HCT116 (cell line): ENCODE results near the gene FIBCD1. TPM values are rescaled to one million over a fixed set of nuclear protein-coding genes. Genes with fewer than 3 reads are reported as not detected.

ENCODE experiments used
- ATAC-seq: fragments of 200-7000 bp; cut with Tn5 transposase; 2 replicates; pipeline ENCODE4 v1.9.1; 2020; ENCODE audit warnings: mild to moderate bottlenecking, moderate library complexity
- BruUV-seq: library from RNA; stranded (reverse); fragments of 400-500 nt; replicated peaks from 2 replicates; lab custom pipeline; 2021; lab: Mats Ljungman, UMichigan
- CTCF ChIA-PET: fragments of 300-600 bp; sonication (Branson Sonifier 250); formaldehyde crosslinking; loops from one replicate; lab custom pipeline; 2021; ENCODE audit warnings: antibody characterized with exemption; lab: Charles Lee
- POLR2A ChIA-PET: fragments of 300-600, 350-600 bp; sonication (Branson Sonifier 250); formaldehyde crosslinking; loops from one replicate; lab custom pipeline; 2021; ENCODE audit warnings: antibody characterized with exemption; lab: Charles Lee
- RAD21 ChIA-PET, 2 experiments: fragments of 300-600 bp; sonication (Branson Sonifier 250); formaldehyde crosslinking; loops; one replicate each; lab custom pipeline; 2023; ENCODE audit warnings: low total read pairs in 2 of 2; ENCODE audit not compliant: uncharacterized antibody in 2 of 2, unreplicated experiment in 2 of 2, low non-redundant PET in 1 of 2; lab: Charles Lee
- DNase-seq: peaks from one replicate; pipeline ENCODE4 v3.0.0-alpha.2; 2010; ENCODE audit warnings: low read depth, low spot score
- H2AFZ ChIP-seq: fragments of 200-600 bp; shearing (Covaris generic), sonication (generic); 2 replicates; pipeline ENCODE4 v1.6.1; 2017; ENCODE audit warnings: low read depth, mixed run types, mixed read lengths, antibody characterized with exemption, low read length; ENCODE audit not compliant: poor library complexity, severe bottlenecking
- H3K27ac ChIP-seq: 2 replicates; pipeline ENCODE4 v1.5.1; 2012; ENCODE audit warnings: low read depth, low read length
- H3K27me3 ChIP-seq: fragments of 200-600 bp; sonication (generic); 2 replicates; pipeline ENCODE4 v1.6.1; 2016; ENCODE audit warnings: mixed run types, low read length, mixed read lengths; ENCODE audit not compliant: insufficient read depth
- H3K36me3 ChIP-seq, 2 experiments: fragments of 200-500 bp in 1 of 2; fragments of 200-600 bp in 1 of 2; sonication (Bioruptor generic) in 1 of 2; sonication (generic) in 1 of 2; 2 replicates each; pipeline versions ENCODE4 v1.5.1 to v1.6.1; 2014 to 2016; ENCODE audit warnings: low read length in 2 of 2, inconsistent platforms in 1 of 2, mixed read lengths in 1 of 2, mixed run types in 1 of 2; ENCODE audit not compliant: insufficient read depth in 2 of 2, control insufficient read depth in 1 of 2
- H3K4me1 ChIP-seq, 2 experiments: fragments of 200-600 bp in 1 of 2; sonication (generic) in 1 of 2; 2 replicates each; pipeline versions ENCODE4 v1.5.1 to v1.6.1; 2012 to 2017; ENCODE audit warnings: low read length in 2 of 2, inconsistent platforms in 1 of 2, mild to moderate bottlenecking in 1 of 2, mixed read lengths in 1 of 2, mixed run types in 1 of 2, moderate library complexity in 1 of 2; ENCODE audit not compliant: insufficient read depth in 2 of 2, control insufficient read depth in 1 of 2
- H3K4me2 ChIP-seq: fragments of 200-600 bp; sonication (generic); 2 replicates; pipeline ENCODE4 v1.6.1; 2017; ENCODE audit warnings: mixed run types, low read length, mixed read lengths
- H3K4me3 ChIP-seq, 2 experiments: fragments of 200-600 bp in 1 of 2; sonication (generic) in 1 of 2; replicated peaks in 1 of 2; 2 replicates each; pipeline ENCODE4 v1.5.1; 2011 to 2016; ENCODE audit warnings: low read length in 2 of 2, control low read depth in 1 of 2, low read depth in 1 of 2, mild to moderate bottlenecking in 1 of 2, mixed read lengths in 1 of 2, mixed run types in 1 of 2
- H3K79me2 ChIP-seq: fragments of 200-600 bp; sonication (generic); 2 replicates; pipeline ENCODE4 v1.6.1; 2017; ENCODE audit warnings: mild to moderate bottlenecking, mixed run types, low read length, moderate library complexity, mixed read lengths; ENCODE audit not compliant: insufficient read depth
- H3K9ac ChIP-seq: fragments of 200-600 bp; sonication (generic); 2 replicates; pipeline ENCODE4 v1.6.1; 2016; ENCODE audit warnings: low read length, mixed read lengths
- H3K9me2 ChIP-seq: fragments of 200-600 bp; sonication (generic), shearing (Covaris generic); 2 replicates; pipeline ENCODE4 v1.6.1; 2017; ENCODE audit warnings: mixed run types, mild to moderate bottlenecking, moderate library complexity; ENCODE audit not compliant: insufficient read depth
- H3K9me3 ChIP-seq, 2 experiments: fragments of 200-500 bp in 1 of 2; fragments of 200-600 bp in 1 of 2; sonication (Bioruptor generic) in 1 of 2; sonication (generic) in 1 of 2; 2 replicates each; pipeline ENCODE4 v1.6.1; 2014 to 2017; ENCODE audit warnings: low read length in 2 of 2, mixed read lengths in 2 of 2, inconsistent platforms in 1 of 2, low read depth in 1 of 2, mild to moderate bottlenecking in 1 of 2, mixed run types in 1 of 2, moderate library complexity in 1 of 2; ENCODE audit not compliant: control insufficient read depth in 1 of 2, insufficient read depth in 1 of 2
- H4K20me1 ChIP-seq: fragments of 200-600 bp; sonication (generic), shearing (Covaris generic); 2 replicates; pipeline ENCODE4 v1.6.1; 2017; ENCODE audit warnings: mixed run types, mild to moderate bottlenecking, moderate library complexity; ENCODE audit not compliant: insufficient read depth
- CBX3 ChIP-seq: IDR thresholded peaks from 2 replicates; pipeline ENCODE4 v1.6.1; 2012; ENCODE audit warnings: low read depth
- EGR1 ChIP-seq: IDR thresholded peaks from 2 replicates; pipeline ENCODE4 v1.6.1; 2012; ENCODE audit warnings: low read depth
- ELF1 ChIP-seq: IDR thresholded peaks from 2 replicates; pipeline ENCODE4 v1.6.1; 2012; ENCODE audit warnings: low read depth, borderline replicate concordance
- EZH2 ChIP-seq: fragments of 200-600 bp; sonication (generic); IDR thresholded peaks from 2 replicates; pipeline ENCODE4 v1.6.1; 2017; ENCODE audit warnings: antibody characterized with exemption, mixed run types
- EZH2phosphoT487 ChIP-seq: fragments of 200-600 bp; IDR thresholded peaks from 2 replicates; pipeline ENCODE4 v1.6.1; 2018; ENCODE audit warnings: antibody characterized with exemption, borderline replicate concordance
- MAX ChIP-seq: IDR thresholded peaks from 2 replicates; pipeline ENCODE4 v1.6.1; 2012
- POLR2A ChIP-seq: IDR thresholded peaks from 2 replicates; pipeline ENCODE4 v1.7.0; 2011; ENCODE audit warnings: borderline replicate concordance; ENCODE audit not compliant: insufficient read depth, insufficient read length; ENCODE audit errors: extremely low read depth
- RAD21 ChIP-seq: IDR thresholded peaks from 2 replicates; pipeline ENCODE4 v1.6.1; 2012; ENCODE audit warnings: low read depth, mild to moderate bottlenecking
- SP1 ChIP-seq: IDR thresholded peaks from 2 replicates; pipeline ENCODE4 v1.6.1; 2012; ENCODE audit warnings: low read depth
- SRF ChIP-seq: IDR thresholded peaks from 2 replicates; pipeline ENCODE4 v1.6.1; 2012; ENCODE audit warnings: low read depth
- TCF7L2 ChIP-seq: IDR thresholded peaks from 2 replicates; pipeline ENCODE4 v1.7.0; 2011; ENCODE audit warnings: borderline replicate concordance, inconsistent platforms; ENCODE audit not compliant: insufficient read depth, insufficient read length; ENCODE audit errors: extremely low read depth
- YY1 ChIP-seq: IDR thresholded peaks from 2 replicates; pipeline ENCODE4 v1.6.1; 2011; ENCODE audit warnings: low read length, low read depth, moderate library complexity, mild to moderate bottlenecking; ENCODE audit not compliant: insufficient replicate concordance; ENCODE audit errors: extremely low read depth
- ZBTB33 ChIP-seq: IDR thresholded peaks from 2 replicates; pipeline ENCODE4 v1.6.1; 2011; ENCODE audit warnings: mild to moderate bottlenecking, low read length, moderate library complexity; ENCODE audit not compliant: insufficient replicate concordance; ENCODE audit errors: extremely low read depth
- ZFX ChIP-seq: fragments of 450-650 bp; IDR thresholded peaks from 2 replicates; pipeline ENCODE4 v1.6.1; 2017
- intact Hi-C: fragments of 100-400 bp; cut with micrococcal nuclease; formaldehyde crosslinking; loops from 2 replicates; pipeline ENCODE4 v1.10.0; 2022
- total RNA-seq: library from RNA; stranded (reverse); gene quantifications from one replicate; pipeline ENCODE4 v1.2.1, GENCODE V29; 2021; ENCODE audit not compliant: unreplicated experiment
- TF ChIP-seq, protein P1 (sequence below): IDR thresholded peaks from 2 replicates; pipeline ENCODE4 v1.6.1; 2012

The FIBCD1 gene
- total RNA-seq, 1 experiment from 2014 or later, result 26.1 TPM

GRCh38 chr9:130920233-130920632, 18.8 kb downstream of the FIBCD1 start:
- Histone ChIP-seq H4K20me1 (no peaks in the 10 kb centered on the region), H3K9me3 (no peaks in the 10 kb centered on the region), H3K27ac (no peak overlapping the region), H3K27me3 (no peaks in the 10 kb centered on the region), H3K4me1 (no peaks in the 10 kb centered on the region), H3K4me2 (no peak overlapping the region), H2AFZ (no peak overlapping the region), H3K4me3 (no peak overlapping the region), H3K36me3 (no peaks in the 10 kb centered on the region), H3K9me2 (no peaks in the 10 kb centered on the region), H3K79me2 (no peaks in the 10 kb centered on the region), H3K9ac (no peak overlapping the region)
- TF ChIP-seq SP1, result no peak
- no peak for TF ChIP-seq POLR2A
- no peak for TF ChIP-seq EZH2
- TF ChIP-seq EGR1, result no peak
- no peak for TF ChIP-seq EZH2phosphoT487
- TF ChIP-seq, protein P1, sequence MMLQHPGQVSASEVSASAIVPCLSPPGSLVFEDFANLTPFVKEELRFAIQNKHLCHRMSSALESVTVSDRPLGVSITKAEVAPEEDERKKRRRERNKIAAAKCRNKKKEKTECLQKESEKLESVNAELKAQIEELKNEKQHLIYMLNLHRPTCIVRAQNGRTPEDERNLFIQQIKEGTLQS, result no peak
- no peak for TF ChIP-seq YY1
- no peak for TF ChIP-seq ZBTB33
- TF ChIP-seq RAD21, result no peak
- no peak for TF ChIP-seq ELF1
- no peak for TF ChIP-seq SRF
- TF ChIP-seq ZFX, result no peak
- TF ChIP-seq MAX, result no peak
- TF ChIP-seq TCF7L2, result no peak
- no peak for TF ChIP-seq CBX3
- no peak for ATAC-seq
- CTCF ChIA-PET, result no interaction called here
- no TSS peak for BruUV-seq
- intact Hi-C loops, result no loop called here
- RAD21 ChIA-PET, result no interaction called here
- DNase-seq, result no peak
- POLR2A ChIA-PET, result no interaction called here
